GM11168 (cell line): ENCODE measurements around the gene DUOXA1.

Experiments
- in situ Hi-C: fragments of 300-500 bp; cut with MboI; formaldehyde crosslinking; loops from one replicate; pipeline ENCODE4 v1.12.0; 2022; ENCODE audit warnings: low sequenced_read_pairs; ENCODE audit not compliant: unreplicated experiment

DUOXA1 gene

DNA sequence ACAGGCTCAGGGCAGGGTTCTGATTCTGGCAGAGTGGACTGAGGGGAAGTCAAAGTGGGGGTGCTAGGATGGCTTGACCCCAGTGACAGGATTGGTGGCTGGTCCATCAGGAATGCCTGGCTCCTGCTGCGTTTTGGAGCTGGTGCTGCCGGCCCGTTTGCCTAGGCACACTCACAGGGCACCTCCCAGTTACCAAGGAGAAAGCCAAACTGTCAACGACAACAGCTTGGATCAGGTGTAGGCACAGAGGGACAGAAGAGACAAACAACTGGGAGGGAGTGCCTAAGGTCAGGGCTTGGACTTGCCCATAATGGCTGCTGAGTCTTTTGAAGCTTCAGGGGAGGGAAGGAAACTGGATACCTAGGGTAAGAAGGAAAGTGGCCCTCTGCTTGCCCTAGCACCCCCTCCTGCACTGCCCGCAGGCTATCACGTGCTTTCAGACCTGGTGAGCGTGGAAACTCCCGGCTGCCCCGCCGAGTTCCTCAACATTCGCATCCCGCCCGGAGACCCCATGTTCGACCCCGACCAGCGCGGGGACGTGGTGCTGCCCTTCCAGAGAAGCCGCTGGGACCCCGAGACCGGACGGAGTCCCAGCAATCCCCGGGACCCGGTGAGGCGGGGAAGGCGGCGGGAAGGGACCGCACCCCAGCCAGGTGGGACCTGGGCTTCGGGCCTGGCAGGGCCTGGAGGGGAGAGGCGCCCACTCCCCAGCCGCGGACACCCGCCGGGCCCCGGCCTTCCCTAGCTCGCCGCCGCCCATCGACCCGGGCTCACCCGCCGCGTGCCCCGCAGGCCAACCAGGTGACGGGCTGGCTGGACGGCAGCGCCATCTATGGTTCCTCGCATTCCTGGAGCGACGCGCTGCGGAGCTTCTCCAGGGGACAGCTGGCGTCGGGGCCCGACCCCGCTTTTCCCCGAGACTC is 5.3 kb upstream of the DUOXA1 start:
- in situ Hi-C loops: no loop called here

DNA sequence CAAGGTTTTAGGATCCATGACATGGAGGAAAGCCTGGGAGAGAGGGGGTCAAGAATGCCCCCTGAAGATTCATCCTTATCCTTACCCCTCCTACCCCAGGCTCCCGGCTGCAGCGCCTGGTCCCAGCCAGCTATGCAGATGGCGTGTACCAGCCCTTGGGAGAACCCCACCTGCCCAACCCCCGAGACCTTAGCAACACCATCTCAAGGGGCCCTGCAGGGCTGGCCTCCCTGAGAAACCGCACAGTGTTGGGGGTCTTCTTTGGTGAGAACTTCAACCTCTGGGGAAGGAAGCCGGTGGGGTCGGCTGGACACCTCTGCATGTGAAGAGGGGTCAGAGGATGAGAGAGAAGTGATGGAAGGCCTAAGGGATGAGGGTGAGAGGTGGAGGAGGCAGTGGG is 4.4 kb upstream of the DUOXA1 start:
- in situ Hi-C loops: no loop called here

DNA sequence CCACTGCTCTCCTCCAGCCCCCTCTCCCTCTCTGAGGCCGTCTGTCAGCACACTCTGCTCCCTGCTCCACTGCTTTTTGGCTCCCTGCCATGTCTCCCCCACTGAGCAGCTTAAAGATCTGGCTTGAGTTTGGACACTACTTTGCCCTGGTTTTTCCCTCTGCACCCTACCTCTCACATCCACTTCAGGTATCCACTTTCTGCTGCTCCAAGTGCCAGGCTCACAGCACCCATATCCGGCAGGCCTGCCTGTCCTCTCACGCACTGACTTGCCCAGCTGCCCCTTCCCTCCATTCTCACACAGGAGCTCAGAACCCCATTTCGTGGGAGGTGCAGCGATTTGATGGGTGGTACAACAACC is 3.9 kb upstream of the DUOXA1 start:
- in situ Hi-C loops: no loop called here

DNA sequence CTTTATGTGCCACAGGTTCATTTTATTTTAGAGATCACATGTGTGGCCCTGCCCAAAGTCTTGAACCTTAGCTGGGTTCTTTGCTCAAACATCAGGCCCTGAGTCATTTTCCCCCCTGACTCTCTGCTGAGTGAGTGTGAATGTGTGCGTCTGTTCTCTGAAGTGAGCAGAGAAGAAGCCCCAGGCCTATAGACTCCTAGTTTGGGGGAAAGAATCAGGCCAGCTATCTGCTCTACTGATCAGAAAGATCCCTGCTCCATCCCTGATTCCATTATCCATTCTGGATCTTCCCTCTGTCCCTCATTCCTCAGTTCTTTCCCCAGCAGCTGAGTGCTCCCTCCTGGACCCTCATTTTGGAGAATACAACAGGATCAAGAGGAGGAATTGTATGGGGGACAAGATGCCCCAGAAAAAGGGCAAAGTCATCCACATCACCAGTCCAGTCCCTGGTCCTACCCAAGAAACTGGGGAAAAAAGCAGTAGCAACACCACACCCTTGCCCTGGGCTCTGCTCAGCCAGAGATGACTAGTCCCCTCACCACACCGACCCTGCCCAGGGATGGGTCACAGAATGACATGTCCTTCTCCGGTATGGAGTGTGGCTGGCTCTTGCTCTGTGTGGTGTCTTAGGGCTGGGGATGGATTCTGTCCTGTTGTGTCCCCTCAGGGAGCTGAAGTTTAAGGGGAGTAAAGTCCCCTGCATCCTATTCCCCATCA is 3.3 kb upstream of the DUOXA1 start:
- in situ Hi-C loops: no loop called here

GRCh38 chr15:45131510-45131909 is 1.8 kb upstream of the DUOXA1 start:
- in situ Hi-C loops: no loop called here

- in situ Hi-C loops: no loop called here
Observed at GRCh38 chr15:45130291-45131000, 767 bp upstream of the DUOXA1 start.

DNA sequence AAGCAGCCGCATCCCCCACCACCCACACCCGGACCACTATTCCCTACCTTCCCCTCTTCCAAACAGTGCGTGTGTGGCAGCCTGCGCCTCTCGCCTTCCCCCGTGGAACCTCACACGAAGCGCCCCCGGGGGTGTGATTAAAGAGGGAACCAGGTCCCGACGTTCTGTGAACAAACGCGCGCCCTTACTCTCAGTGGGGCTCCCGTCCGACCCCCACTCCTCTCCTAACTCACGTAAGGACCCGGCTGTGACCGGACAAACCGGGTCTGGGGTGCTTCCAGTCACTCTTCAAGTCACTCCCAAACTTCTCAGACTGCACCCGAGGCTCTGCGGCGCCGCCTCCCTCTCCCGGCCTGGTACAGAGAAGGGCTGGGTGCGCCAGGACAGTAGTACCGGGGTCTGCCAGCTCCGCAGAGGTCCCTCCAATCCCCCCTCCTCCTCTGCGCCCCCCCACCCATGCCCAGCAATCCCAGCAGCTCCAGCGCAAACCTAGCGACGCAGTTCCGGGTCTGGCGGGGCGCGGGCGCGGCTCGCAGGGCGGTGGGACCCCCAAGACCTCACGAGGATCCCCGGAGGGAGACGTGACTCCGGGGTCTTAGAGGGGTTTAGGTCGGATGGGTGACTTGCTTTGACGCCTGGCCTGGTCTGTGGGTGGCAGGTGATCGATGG is 574 bp downstream of the DUOXA1 start:
- in situ Hi-C loops: no loop called here

DNA sequence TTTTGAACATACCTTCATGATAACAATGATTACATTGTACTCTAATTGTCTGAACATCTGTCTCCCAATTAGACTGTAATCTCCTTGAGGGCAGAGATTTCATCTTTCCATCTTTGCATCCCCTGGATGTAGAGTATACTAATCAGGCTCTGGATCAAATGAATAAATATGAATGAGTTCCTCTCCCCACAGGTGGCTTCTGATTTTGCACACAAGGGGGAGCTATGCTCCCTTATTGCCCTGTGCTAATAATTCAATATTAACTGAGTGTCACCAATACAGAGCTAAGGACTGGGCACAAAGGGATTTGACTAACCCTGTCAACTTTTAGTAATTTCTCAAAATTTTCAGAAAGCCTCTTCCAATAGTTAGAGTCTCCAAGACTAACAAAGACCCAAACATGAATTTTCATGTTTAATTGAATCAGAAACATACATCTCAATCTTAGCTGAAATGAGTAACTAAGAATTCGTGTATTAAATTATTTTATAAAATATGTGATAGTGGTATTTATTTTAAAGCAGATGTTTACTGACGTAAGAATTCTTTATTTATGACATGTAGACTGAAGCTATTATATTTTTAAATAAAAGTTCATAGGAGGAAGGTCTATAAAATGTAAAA is 3.0 kb downstream of the DUOXA1 start:
- in situ Hi-C loops: no loop called here

- in situ Hi-C loops: no loop called here
Observed at GRCh38 chr15:45123397-45123796, 6.3 kb downstream of the DUOXA1 start.

DNA sequence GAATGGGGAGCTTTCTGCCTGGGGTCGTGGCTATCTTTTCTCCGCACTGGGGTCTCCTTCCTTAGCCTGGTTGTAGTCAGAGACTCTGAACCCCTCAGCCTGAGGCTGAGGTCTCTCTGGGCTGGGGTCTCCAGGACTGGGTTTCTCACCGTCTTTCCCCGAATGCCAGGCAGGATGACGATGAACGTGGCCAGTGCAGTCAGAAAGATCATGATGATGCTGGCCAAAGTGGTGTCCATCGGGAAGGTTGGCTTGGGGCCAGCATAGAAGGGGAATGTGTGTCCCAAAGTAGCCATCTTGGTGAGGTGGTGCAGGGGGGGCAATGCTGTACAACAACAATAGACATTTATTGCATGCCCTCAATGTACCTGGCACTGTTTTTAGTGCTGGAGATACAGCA is 7.0 kb downstream of the DUOXA1 start:
- in situ Hi-C loops: no loop called here

GRCh38 chr15:45121706-45122417 is 7.8 kb downstream of the DUOXA1 start:
- in situ Hi-C loops: no loop called here

DNA sequence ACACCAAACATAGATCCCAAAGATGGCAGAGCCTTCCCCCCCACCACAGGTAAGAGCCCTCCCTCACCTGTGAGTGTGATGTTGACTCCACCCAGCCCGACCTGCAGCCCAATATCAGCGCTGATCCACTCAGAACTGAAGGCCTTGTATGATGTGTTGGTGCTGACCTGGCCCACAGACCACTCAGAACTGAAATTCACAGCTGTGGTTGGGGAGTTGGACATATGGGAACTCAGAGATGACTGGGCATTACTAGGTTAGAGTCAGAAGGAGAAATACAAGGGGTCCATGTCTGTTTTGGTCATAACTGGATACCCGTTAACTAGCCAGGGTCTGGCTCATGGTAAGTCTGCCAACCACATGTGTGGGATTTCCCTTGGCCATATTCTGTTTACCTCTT is 8.7 kb downstream of the DUOXA1 start:
- in situ Hi-C loops: no loop called here

DNA sequence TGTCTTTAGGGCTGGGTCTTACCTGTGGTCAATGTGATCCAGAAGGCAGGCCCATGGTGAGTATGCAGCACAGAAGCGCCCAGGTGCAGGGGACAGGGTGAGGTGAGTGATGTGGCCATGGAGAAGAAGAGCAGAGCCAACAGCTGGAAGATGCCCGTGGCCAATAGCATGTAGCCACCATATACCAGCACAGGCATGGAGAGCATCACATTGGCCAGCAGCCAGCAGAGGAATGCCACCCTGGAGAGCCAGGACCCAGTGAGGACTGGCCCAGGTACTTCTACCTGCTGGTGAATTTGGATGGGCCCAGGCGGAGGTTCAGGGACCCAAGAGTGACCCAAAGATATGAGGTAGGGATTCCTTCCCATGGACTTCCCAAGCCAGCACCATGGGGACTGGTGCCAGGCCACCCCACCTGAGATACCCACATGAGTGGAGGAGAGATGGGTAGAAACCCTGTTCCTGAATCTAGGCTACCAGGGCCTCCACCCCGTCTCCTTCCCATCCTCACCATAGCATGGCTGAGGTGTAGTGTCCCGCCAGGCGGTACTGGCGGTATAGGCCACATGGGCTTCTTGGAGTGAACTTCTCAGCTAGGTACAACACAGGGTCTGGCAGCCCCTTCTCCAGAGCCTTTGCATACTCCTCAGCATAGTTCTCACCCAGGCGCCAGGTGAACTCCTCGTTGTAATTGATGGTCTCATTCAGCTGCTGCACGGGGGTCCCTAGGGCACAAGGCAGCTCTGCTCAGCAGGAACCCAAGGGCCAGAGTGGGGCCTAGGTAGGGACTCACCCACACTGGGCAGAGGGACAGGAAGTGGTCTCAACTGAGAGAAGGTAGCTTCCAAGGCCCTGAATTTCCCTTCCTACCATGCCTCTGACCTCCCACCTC is 9.4 kb downstream of the DUOXA1 start:
- in situ Hi-C loops: no loop called here

- in situ Hi-C loops: no loop called here
Observed at GRCh38 chr15:45118996-45119395, 10.7 kb downstream of the DUOXA1 start.

DNA sequence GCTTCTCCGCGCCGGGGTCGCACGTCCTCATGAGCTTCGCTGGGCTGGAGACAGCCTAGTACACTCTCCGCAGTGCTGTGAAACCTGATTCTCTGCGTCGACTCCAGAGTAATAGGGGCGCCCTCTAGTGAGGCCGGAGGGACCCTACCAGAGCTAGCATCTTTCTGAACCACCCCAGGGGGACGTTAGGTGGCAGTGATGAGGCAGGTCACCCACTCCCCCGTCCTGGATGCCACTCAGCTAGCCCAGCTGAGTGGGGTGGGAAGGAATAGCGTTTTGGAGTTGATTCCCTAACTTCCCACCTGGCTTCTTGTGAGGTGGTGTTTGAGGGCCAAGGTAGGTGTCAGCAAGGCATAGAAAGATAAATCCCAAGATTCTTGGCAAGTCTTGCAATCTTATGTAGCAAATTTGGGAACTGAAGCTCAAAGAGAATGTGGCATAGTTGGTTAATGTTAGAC is 11.5 kb downstream of the DUOXA1 start:
- in situ Hi-C loops: no loop called here

GRCh38 chr15:45117308-45118130 is 12.2 kb downstream of the DUOXA1 start:
- in situ Hi-C loops: no loop called here

- in situ Hi-C loops: no loop called here
Observed at GRCh38 chr15:45116482-45117307, 13.0 kb downstream of the DUOXA1 start.
